SK-N-SH (cell line): ENCODE measurements around the gene TJP1. TPM values are rescaled to one million over a fixed set of nuclear protein-coding genes. Genes with fewer than 3 reads are reported as not detected.

Experiments used
- CTCF ChIA-PET: fragments of 300-600, 350-600 bp; formaldehyde crosslinking; extraction: SDS; loops from one replicate; lab custom pipeline; 2021; lab: Yijun Ruan, JAX
- POLR2A ChIA-PET: fragments of 350-600 bp; sonication (Branson Sonifier 250); formaldehyde crosslinking; extraction: SDS; loops from one replicate; lab custom pipeline; 2020; ENCODE audit warnings: antibody characterized with exemption, inconsistent platforms; lab: Yijun Ruan, JAX
- DNase-seq: peaks from one replicate; pipeline ENCODE4 v3.0.0; 2012
- H2AFZ ChIP-seq: fragments of 200-600 bp; sonication (generic); 2 replicates; pipeline ENCODE4 v1.8.1; 2016; ENCODE audit warnings: antibody characterized with exemption, mild to moderate bottlenecking, low read depth
- H3F3A ChIP-seq: fragments of 200-600 bp; sonication (generic); replicated peaks from 2 replicates; pipeline ENCODE3; 2016; ENCODE audit warnings: antibody characterized with exemption, mild to moderate bottlenecking; ENCODE audit not compliant: insufficient read depth
- H3K27ac ChIP-seq, 2 experiments: fragments of 200-500 bp in 1 of 2; fragments of 200-600 bp in 1 of 2; sonication (Bioruptor generic) in 1 of 2; sonication (generic), shearing (Covaris generic) in 1 of 2; 2 replicates each; pipeline versions ENCODE4 v1.5.1 to v1.6.1; 2014 to 2016; ENCODE audit warnings: low read depth in 2 of 2, inconsistent platforms in 1 of 2, low read length in 1 of 2, mild to moderate bottlenecking in 1 of 2, mixed read lengths in 1 of 2
- H3K27me3 ChIP-seq: fragments of 200-600 bp; sonication (generic), shearing (Covaris generic); 2 replicates; pipeline ENCODE4 v1.6.1; 2016; ENCODE audit warnings: mixed run types; ENCODE audit not compliant: insufficient read depth
- H3K36me3 ChIP-seq, 2 experiments: fragments of 200-500 bp in 1 of 2; fragments of 200-600 bp in 1 of 2; sonication (Bioruptor generic) in 1 of 2; sonication (generic) in 1 of 2; replicated peaks in 1 of 2; 2 replicates each; pipeline versions ENCODE3 to v1.5.1; 2014 to 2016; ENCODE audit warnings: low read length in 1 of 2, mild to moderate bottlenecking in 1 of 2; ENCODE audit not compliant: insufficient read depth in 2 of 2, control insufficient read depth in 1 of 2
- H3K4me1 ChIP-seq, 2 experiments: fragments of 200-500 bp in 1 of 2; fragments of 200-600 bp in 1 of 2; sonication (Bioruptor generic) in 1 of 2; sonication (generic), shearing (Covaris generic) in 1 of 2; 2 replicates each; pipeline versions ENCODE4 v1.5.1 to v1.6.1; 2014 to 2016; ENCODE audit warnings: low read depth in 1 of 2, low read length in 1 of 2, mixed run types in 1 of 2; ENCODE audit not compliant: insufficient read depth in 2 of 2, control insufficient read depth in 1 of 2
- H3K4me2 ChIP-seq: fragments of 200-600 bp; sonication (generic), shearing (Covaris generic); 2 replicates; pipeline ENCODE4 v1.6.1; 2017; ENCODE audit warnings: mixed run types
- H3K4me3 ChIP-seq, 2 experiments: fragments of 200-500 bp in 1 of 2; fragments of 200-600 bp in 1 of 2; sonication (Bioruptor generic) in 1 of 2; sonication (generic), shearing (Covaris generic) in 1 of 2; 2 replicates each; pipeline versions ENCODE4 v1.5.1 to v1.8.1; 2014 to 2016; ENCODE audit warnings: low read depth in 2 of 2, inconsistent platforms in 1 of 2, low read length in 1 of 2, mild to moderate bottlenecking in 1 of 2, mixed read lengths in 1 of 2, moderate library complexity in 1 of 2
- H3K79me2 ChIP-seq: fragments of 200-600 bp; sonication (generic); 2 replicates; pipeline ENCODE4 v1.8.1; 2017; ENCODE audit warnings: mild to moderate bottlenecking; ENCODE audit not compliant: insufficient read depth
- H3K9ac ChIP-seq: fragments of 200-600 bp; sonication (generic); 2 replicates; pipeline ENCODE4 v1.6.1; 2017; ENCODE audit warnings: mixed run types
- H3K9me2 ChIP-seq: fragments of 200-600 bp; sonication (generic); 2 replicates; pipeline ENCODE4 v1.6.1; 2017; ENCODE audit warnings: mixed run types
- H3K9me3 ChIP-seq: fragments of 200-600 bp; sonication (generic); 2 replicates; pipeline ENCODE4 v1.6.1; 2017; ENCODE audit warnings: mixed run types, mild to moderate bottlenecking, moderate library complexity
- H4K20me1 ChIP-seq: fragments of 200-600 bp; sonication (generic); 2 replicates; pipeline ENCODE4 v1.6.1; 2017; ENCODE audit warnings: mild to moderate bottlenecking, mixed run types; ENCODE audit not compliant: insufficient read depth
- EP300 ChIP-seq, 2 experiments: IDR thresholded peaks; 2 replicates each; pipeline versions ENCODE4 v1.4.0 to v1.6.1; 2012; ENCODE audit warnings: borderline replicate concordance in 1 of 2, low read depth in 1 of 2, low read length in 1 of 2
- FOSL2 ChIP-seq: IDR thresholded peaks from 2 replicates; pipeline ENCODE4 v1.4.0; 2012; ENCODE audit warnings: low read depth, mild to moderate bottlenecking, moderate library complexity, borderline replicate concordance
- FOXJ3 ChIP-seq: sonication (generic); formaldehyde crosslinking; IDR thresholded peaks from 2 replicates; pipeline ENCODE4 v1.5.1; 2020; ENCODE audit warnings: mild to moderate bottlenecking, missing genetic modification reagents
- FOXM1 ChIP-seq: IDR thresholded peaks from 2 replicates; pipeline ENCODE4 v1.4.0; 2012; ENCODE audit warnings: low read depth, mild to moderate bottlenecking
- GABPA ChIP-seq: IDR thresholded peaks from 2 replicates; pipeline ENCODE4 v1.4.0; 2012; ENCODE audit warnings: low read depth, mild to moderate bottlenecking
- GATA2 ChIP-seq: sonication (generic); formaldehyde crosslinking; IDR thresholded peaks from 2 replicates; pipeline ENCODE4 v1.5.0; 2020; ENCODE audit warnings: mild to moderate bottlenecking, missing genetic modification reagents
- JUND ChIP-seq: IDR thresholded peaks from 2 replicates; pipeline ENCODE4 v1.4.0; 2012
- NFIC ChIP-seq: IDR thresholded peaks from 2 replicates; pipeline ENCODE4 v1.4.0; 2012; ENCODE audit warnings: borderline replicate concordance
- NRF1 ChIP-seq: IDR thresholded peaks from 2 replicates; pipeline ENCODE4 v1.6.1; 2012; ENCODE audit warnings: low read depth, mild to moderate bottlenecking, low read length
- PBX3 ChIP-seq: IDR thresholded peaks from 2 replicates; pipeline ENCODE4; 2012
- RAD21 ChIP-seq: IDR thresholded peaks from 2 replicates; pipeline ENCODE4 v1.6.1; 2012; ENCODE audit warnings: mild to moderate bottlenecking, low read length
- RCOR1 ChIP-seq: fragments of 150-350 bp; IDR thresholded peaks from 2 replicates; pipeline ENCODE4 v1.6.1; 2017; ENCODE audit warnings: antibody characterized with exemption, low read length
- REST ChIP-seq: IDR thresholded peaks from 2 replicates; pipeline ENCODE4 v1.6.1; 2012; ENCODE audit warnings: mild to moderate bottlenecking, low read depth, low read length, moderate library complexity
- RXRA ChIP-seq: IDR thresholded peaks from 2 replicates; pipeline ENCODE4 v1.4.0; 2012; ENCODE audit warnings: low read depth, mild to moderate bottlenecking, borderline replicate concordance
- SIN3A ChIP-seq: IDR thresholded peaks from 2 replicates; pipeline ENCODE4 v1.6.1; 2012; ENCODE audit warnings: low read depth, mild to moderate bottlenecking, low read length, moderate library complexity, borderline replicate concordance
- TCF12 ChIP-seq: IDR thresholded peaks from 2 replicates; pipeline ENCODE4 v1.4.0; 2012
- TEAD4 ChIP-seq: IDR thresholded peaks from 2 replicates; pipeline ENCODE4 v1.4.0; 2012; ENCODE audit warnings: mild to moderate bottlenecking, borderline replicate concordance; ENCODE audit not compliant: insufficient read depth
- YY1 ChIP-seq: IDR thresholded peaks from 2 replicates; pipeline ENCODE4 v1.4.0; 2012; ENCODE audit warnings: low read depth, mild to moderate bottlenecking
- ZBTB33 ChIP-seq: IDR thresholded peaks from 2 replicates; pipeline ENCODE4 v1.4.0; 2012; ENCODE audit warnings: low read depth, borderline replicate concordance
- WGBS: methylation state at CpG from one replicate; pipeline ENCODE4 v1.1.6; 2017; ENCODE audit warnings: low lambda C conversion rate; 5-methylcytosine and 5-hydroxymethylcytosine counted together
- polyA plus RNA-seq, 3 experiments: library from polyadenylated mRNA; depleted of rRNA; stranded (reverse); fragments of >200 nt; gene quantifications; 2 replicates each; pipeline ENCODE4 v1.2.3, GENCODE V29; 2012

Gene TJP1
- polyA plus RNA-seq, 1 of the 3 experiments (the other 2 are of a cell fraction) = 17.5 TPM

- TF ChIP-seq REST (no peak), TEAD4 (no peak), NFIC (no peak), RAD21 (peak; percentile 68), SIN3A (no peak), ZBTB33 (no peak), GABPA (no peak), EP300 (IDR thresholded peaks at IDR 0.05; ENCODE audit: borderline replicate concordance in 1 of 2, low read depth in 1 of 2, low read length in 1 of 2) (peak in 1 of 2 experiments; percentile 53; a peak in 1 of 4 replicates), NRF1 (no peak), FOXJ3 (CRISPR knock-in tag) (no peak), PBX3 (no peak), RCOR1 (no peak)
Measured at GRCh38 chr15:29740692-29741311, 81.5 kb downstream of the TJP1 start (continued).

GRCh38 chr15:29736744-29737020, 85.6 kb downstream of the TJP1 start:
- DNase-seq = no peak
- ChIA-PET POLR2A (no interaction called here), CTCF (interaction anchor here (0.6 to 1.6 kb wide), 3 partner anchors 10 to 68 kb away, joined by 3 to 4 read pairs (median 3); no protein-coding TSS in a partner anchor)
- Histone ChIP-seq H3K9ac (no peak overlapping the region), H3K9me3 (no peaks in the 10 kb centered on the region), H3K4me1 (peaks cover 0 to 18% of the 10 kb centered on the region in 2 experiments; a peak in 1 of 4 replicates), H3K79me2 (no peaks in the 10 kb centered on the region), H3K4me3 (no peak overlapping the region), H3F3A (peaks cover 33% of the 10 kb centered on the region), H3K27me3 (no peaks in the 10 kb centered on the region), H3K27ac (peak overlapping the region in 1 of 2 experiments; percentile 43; a peak in 3 of 4 replicates), H4K20me1 (no peaks in the 10 kb centered on the region), H3K36me3 (peaks cover 38 to 46% of the 10 kb centered on the region in 2 experiments), H3K4me2 (0 out of 2 replicates have a peak overlapping the region, but pooled peaks have one; percentile 7), H2AFZ (no peak overlapping the region), H3K9me2 (no peaks in the 10 kb centered on the region)
- TF ChIP-seq FOXM1 (no peak), EP300 (IDR thresholded peaks at IDR 0.05; ENCODE audit: borderline replicate concordance in 1 of 2, low read depth in 1 of 2, low read length in 1 of 2) (peak in 1 of 2 experiments; percentile 54; a peak in 1 of 4 replicates), TCF12 (peak; percentile 62), FOSL2 (peak; percentile 75), RXRA (peak; percentile 80), JUND (peak; percentile 79), NRF1 (no peak), PBX3 (peak; percentile 39; the same call in 1 of the 2 replicates), YY1 (no peak), NFIC (peak; percentile 64), GATA2 (no peak)
- 42% methylated on average over 2 of the region's 2 CpGs for WGBS
